K562 (cell line): ENCODE results near the gene ID2. TPM values are rescaled to one million over a fixed set of nuclear protein-coding genes. Genes with fewer than 3 reads are reported as not detected.

Source experiments
- ATF1 ChIP-seq, 2 experiments: fragments of 450-650 bp in 1 of 2; IDR thresholded peaks; 2 replicates each; pipeline ENCODE4 v1.6.1; 2016; ENCODE audit warnings: missing compliant biosample characterization in 1 of 2, missing genetic modification characterization in 1 of 2
- BDP1 ChIP-seq: IDR thresholded peaks from 3 replicates; pipeline ENCODE4 v1.6.1; 2011; ENCODE audit not compliant: insufficient read length, insufficient read depth
- CBX8 ChIP-seq: fragments of 200-600 bp; sonication (generic); IDR thresholded peaks from 2 replicates; pipeline ENCODE4 v1.6.1; 2012; ENCODE audit warnings: borderline replicate concordance, mixed run types, low read depth, mild to moderate bottlenecking, moderate library complexity, mixed read lengths, low read length, control low read depth, inconsistent platforms; ENCODE audit not compliant: poor library complexity, severe bottlenecking; ENCODE audit errors: extremely low read depth
- CREM ChIP-seq: IDR thresholded peaks from 2 replicates; pipeline ENCODE4 v1.6.1; 2014; ENCODE audit warnings: antibody characterized with exemption, low read depth
- GATA2 ChIP-seq: sonication (generic); formaldehyde crosslinking; IDR thresholded peaks from 2 replicates; pipeline ENCODE4 v1.4.0; 2020; ENCODE audit warnings: mild to moderate bottlenecking, missing genetic modification reagents
- GTF2A2 ChIP-seq: IDR thresholded peaks from 2 replicates; pipeline ENCODE4 v1.6.1; 2016; ENCODE audit warnings: mild to moderate bottlenecking, missing genetic modification characterization, missing compliant biosample characterization
- HMG20A ChIP-seq: fragments of 450-650 bp; formaldehyde crosslinking; conservative IDR thresholded peaks from 2 replicates; pipeline ENCODE4 v1.4.0; 2020; ENCODE audit warnings: mild to moderate bottlenecking, mixed read lengths
- HNRNPL ChIP-seq: fragments of 200-400 bp; formaldehyde crosslinking; IDR thresholded peaks from 2 replicates; pipeline ENCODE4 v1.6.1; 2017; ENCODE audit warnings: low read depth, mild to moderate bottlenecking, low read length
- MCM5 ChIP-seq: fragments of 450-650 bp; IDR thresholded peaks from 2 replicates; pipeline ENCODE4 v1.6.1; 2016; ENCODE audit warnings: low read depth
- NFRKB ChIP-seq: fragments of 450-650 bp; IDR thresholded peaks from 2 replicates; pipeline ENCODE4 v1.6.1; 2016; ENCODE audit warnings: low read depth
- NFYB ChIP-seq: IDR thresholded peaks from 2 replicates; pipeline ENCODE4 v1.6.1; 2011; ENCODE audit warnings: mild to moderate bottlenecking, moderate library complexity; ENCODE audit not compliant: insufficient read length; ENCODE audit errors: extremely low read depth
- PHF21A ChIP-seq: fragments of 450-650 bp; IDR thresholded peaks from 2 replicates; pipeline ENCODE4 v1.6.1; 2017; ENCODE audit warnings: low read depth, borderline replicate concordance
- PTTG1 ChIP-seq: fragments of 450-650 bp; IDR thresholded peaks from 2 replicates; pipeline ENCODE4 v1.6.1; 2016; ENCODE audit warnings: low read depth, mild to moderate bottlenecking, missing genetic modification characterization, missing compliant biosample characterization
- RAD51 ChIP-seq: fragments of 450-650 bp; IDR thresholded peaks from 2 replicates; pipeline ENCODE4 v1.7.1; 2016; ENCODE audit warnings: low read depth, mild to moderate bottlenecking, borderline replicate concordance
- SMAD2 ChIP-seq: fragments of 150-350 bp; IDR thresholded peaks from 2 replicates; pipeline ENCODE4 v1.6.1; 2014; ENCODE audit warnings: low read depth, mild to moderate bottlenecking, low read length
- SMARCB1 ChIP-seq: IDR thresholded peaks from 2 replicates; pipeline ENCODE4 v1.6.1; 2011; ENCODE audit warnings: improper control_type of control experiment, low read depth; ENCODE audit not compliant: insufficient read length
- SP1 ChIP-seq: sonication (generic); formaldehyde crosslinking; IDR thresholded peaks from 2 replicates; pipeline ENCODE4 v1.8.1; 2022; ENCODE audit warnings: mild to moderate bottlenecking, missing genetic modification reagents
- SREBF1 ChIP-seq: fragments of 150-350 bp; IDR thresholded peaks from 2 replicates; pipeline ENCODE4 v1.6.1; 2014; ENCODE audit warnings: antibody characterized with exemption, low read depth, low read length, borderline replicate concordance
- TAF1 ChIP-seq: IDR thresholded peaks from 2 replicates; pipeline ENCODE4 v1.6.1; 2011; ENCODE audit warnings: mild to moderate bottlenecking, low read length, moderate library complexity; ENCODE audit not compliant: insufficient read depth, control insufficient read depth, severe bottlenecking; ENCODE audit errors: extremely low read depth
- TGIF2 ChIP-seq: sonication (generic); formaldehyde crosslinking; IDR thresholded peaks from 2 replicates; pipeline ENCODE4 v1.8.1; 2022; ENCODE audit warnings: mild to moderate bottlenecking, missing genetic modification reagents, moderate library complexity
- ZC3H8 ChIP-seq: fragments of 450-650 bp; IDR thresholded peaks from 2 replicates; pipeline ENCODE4 v1.6.1; 2017
- ZFPM2 ChIP-seq: fragments of 250-450 bp; sonication (Bioruptor Pico); IDR thresholded peaks from 2 replicates; pipeline ENCODE4 v1.5.1; 2022; ENCODE audit warnings: mild to moderate bottlenecking
- ZNF586 ChIP-seq: fragments of 450-650 bp; formaldehyde crosslinking; conservative IDR thresholded peaks from 2 replicates; pipeline ENCODE4 v1.4.0; 2020; ENCODE audit warnings: mild to moderate bottlenecking, moderate library complexity
- ZSCAN32 ChIP-seq: fragments of 450-650 bp; formaldehyde crosslinking; IDR thresholded peaks from 2 replicates; pipeline ENCODE4 v1.4.0; 2020; ENCODE audit warnings: mild to moderate bottlenecking, moderate library complexity
- polyA plus RNA-seq, 8 experiments: library from polyadenylated mRNA; depleted of rRNA in 4 of 8; stranded (reverse) in 5 of 8; unstranded in 3 of 8; fragments of >200 nt; fragmentation: Nextera tagmentation in 2 of 8; fragmentation: Illumina TruSeq in 1 of 8; extraction: Ambion mirVana in 2 of 8; extraction: Trizol in 1 of 8; gene quantifications; 2 replicates each; pipeline versions ENCODE4 v1.2.1 to v1.2.3, GENCODE V29; 2011 to 2014; ENCODE audit warnings: inconsistent platforms in 1 of 8, missing spikeins in 1 of 8
- total RNA-seq, 7 experiments: library from RNA; depleted of rRNA in 6 of 7; stranded (reverse); fragments of >200 nt in 6 of 7; fragmentation: Illumina TruSeq in 2 of 7; extraction: Trizol in 2 of 7; gene quantifications; 2 replicates each; pipeline versions ENCODE4 v1.2.1 to v1.2.3, GENCODE V29; 2011 to 2021; ENCODE audit warnings: low replicate concordance in 1 of 7
- TF ChIP-seq, protein P1 (sequence below): IDR thresholded peaks from 2 replicates; pipeline ENCODE4 v1.6.1; 2016; ENCODE audit warnings: missing genetic modification characterization, missing compliant biosample characterization
- TF ChIP-seq, protein P2 (sequence below): sonication (generic); formaldehyde crosslinking; IDR thresholded peaks from 2 replicates; pipeline ENCODE4 v1.8.0; 2022; ENCODE audit warnings: mild to moderate bottlenecking, missing genetic modification reagents
- TF ChIP-seq, protein P3 (sequence below): fragments of 200-800 bp; sonication (Bioruptor generic); IDR thresholded peaks from 2 replicates; pipeline ENCODE4 v1.6.1; 2017; ENCODE audit warnings: missing genetic modification characterization, missing compliant biosample characterization

Gene ID2
- total and polyA plus RNA-seq, 9 of the 15 experiments (the other 6 are each of a cell fraction or from before 2014, with no cell fraction given): 8.0 to 35.7 (median 16.6) TPM

- TF ChIP-seq, protein P1, sequence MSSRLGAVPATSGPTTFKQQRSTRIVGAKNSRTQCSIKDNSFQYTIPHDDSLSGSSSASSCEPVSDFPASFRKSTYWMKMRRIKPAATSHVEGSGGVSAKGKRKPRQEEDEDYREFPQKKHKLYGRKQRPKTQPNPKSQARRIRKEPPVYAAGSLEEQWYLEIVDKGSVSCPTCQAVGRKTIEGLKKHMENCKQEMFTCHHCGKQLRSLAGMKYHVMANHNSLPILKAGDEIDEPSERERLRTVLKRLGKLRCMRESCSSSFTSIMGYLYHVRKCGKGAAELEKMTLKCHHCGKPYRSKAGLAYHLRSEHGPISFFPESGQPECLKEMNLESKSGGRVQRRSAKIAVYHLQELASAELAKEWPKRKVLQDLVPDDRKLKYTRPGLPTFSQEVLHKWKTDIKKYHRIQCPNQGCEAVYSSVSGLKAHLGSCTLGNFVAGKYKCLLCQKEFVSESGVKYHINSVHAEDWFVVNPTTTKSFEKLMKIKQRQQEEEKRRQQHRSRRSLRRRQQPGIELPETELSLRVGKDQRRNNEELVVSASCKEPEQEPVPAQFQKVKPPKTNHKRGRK (tag): no peak
- TF ChIP-seq PHF21A (no peak), CREM (peak; percentile 15; the same call in 1 of the 2 replicates), TAF1 (peak; percentile 6), MCM5 (no peak), ZFPM2 (CRISPR knock-in tag) (no peak), GATA2 (CRISPR knock-in tag) (no peak), SP1 (CRISPR knock-in tag) (0 out of 2 replicates have a peak, but pooled peaks have one; percentile 20), SREBF1 (no peak), SMAD2 (no peak), HNRNPL (no peak), NFRKB (no peak), ZSCAN32 (CRISPR knock-in tag) (no peak; the same call in 1 of the 2 replicates), PTTG1 (tag) (no peak), ZNF586 (no peak), CBX8 (no peak), RAD51 (peak; percentile 16; the same call in 1 of the 2 replicates), SMARCB1 (no peak), NFYB (no peak), TGIF2 (CRISPR knock-in tag) (no peak; the same call in 1 of the 2 replicates), GTF2A2 (no peak), ATF1 (CRISPR knock-in tag; IDR thresholded peaks at IDR 0.05) (no peak), ATF1 (tag; IDR thresholded peaks at IDR 0.05) (no peak; the same call in 1 of the 2 replicates), ZC3H8 (no peak), BDP1 (no peak), HMG20A (no peak)
- TF ChIP-seq, protein P2, sequence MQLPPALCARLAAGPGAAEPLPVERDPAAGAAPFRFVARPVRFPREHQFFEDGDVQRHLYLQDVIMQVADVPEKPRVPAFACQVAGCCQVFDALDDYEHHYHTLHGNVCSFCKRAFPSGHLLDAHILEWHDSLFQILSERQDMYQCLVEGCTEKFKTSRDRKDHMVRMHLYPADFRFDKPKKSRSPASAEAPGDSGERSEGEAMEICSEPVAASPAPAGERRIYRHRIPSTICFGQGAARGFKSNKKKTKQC (CRISPR knock-in tag): no peak; the same call in 1 of the 2 replicates
- TF ChIP-seq, protein P3, sequence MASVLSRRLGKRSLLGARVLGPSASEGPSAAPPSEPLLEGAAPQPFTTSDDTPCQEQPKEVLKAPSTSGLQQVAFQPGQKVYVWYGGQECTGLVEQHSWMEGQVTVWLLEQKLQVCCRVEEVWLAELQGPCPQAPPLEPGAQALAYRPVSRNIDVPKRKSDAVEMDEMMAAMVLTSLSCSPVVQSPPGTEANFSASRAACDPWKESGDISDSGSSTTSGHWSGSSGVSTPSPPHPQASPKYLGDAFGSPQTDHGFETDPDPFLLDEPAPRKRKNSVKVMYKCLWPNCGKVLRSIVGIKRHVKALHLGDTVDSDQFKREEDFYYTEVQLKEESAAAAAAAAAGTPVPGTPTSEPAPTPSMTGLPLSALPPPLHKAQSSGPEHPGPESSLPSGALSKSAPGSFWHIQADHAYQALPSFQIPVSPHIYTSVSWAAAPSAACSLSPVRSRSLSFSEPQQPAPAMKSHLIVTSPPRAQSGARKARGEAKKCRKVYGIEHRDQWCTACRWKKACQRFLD (CRISPR knock-in tag): no peak
Measured at GRCh38 chr2:8684878-8685696, 3.2 kb downstream of the ID2 start (continued).
